Activated CD8-positive, alpha-beta memory T cell treated with anti-CD3 and anti-CD28 coated beads, Interleukin-2, amount 50 U/mL, for 1 hour (primary cell): Measurements from ENCODE around the gene TRIM15.
"Not testable (repeated sequence)": the region's sequence is repeated elsewhere in the genome, so short reads cannot be mapped to it uniquely, and the experiment has no call there.

Source experiments
- DNase-seq: peaks from one replicate; pipeline ENCODE4 v3.0.0-alpha.2; 2020; ENCODE audit errors: extremely low read depth

Gene TRIM15

GRCh38 chr6:30198166-30199084, 35.1 kb downstream of the TRIM15 start:
- no peak for DNase-seq

DNA sequence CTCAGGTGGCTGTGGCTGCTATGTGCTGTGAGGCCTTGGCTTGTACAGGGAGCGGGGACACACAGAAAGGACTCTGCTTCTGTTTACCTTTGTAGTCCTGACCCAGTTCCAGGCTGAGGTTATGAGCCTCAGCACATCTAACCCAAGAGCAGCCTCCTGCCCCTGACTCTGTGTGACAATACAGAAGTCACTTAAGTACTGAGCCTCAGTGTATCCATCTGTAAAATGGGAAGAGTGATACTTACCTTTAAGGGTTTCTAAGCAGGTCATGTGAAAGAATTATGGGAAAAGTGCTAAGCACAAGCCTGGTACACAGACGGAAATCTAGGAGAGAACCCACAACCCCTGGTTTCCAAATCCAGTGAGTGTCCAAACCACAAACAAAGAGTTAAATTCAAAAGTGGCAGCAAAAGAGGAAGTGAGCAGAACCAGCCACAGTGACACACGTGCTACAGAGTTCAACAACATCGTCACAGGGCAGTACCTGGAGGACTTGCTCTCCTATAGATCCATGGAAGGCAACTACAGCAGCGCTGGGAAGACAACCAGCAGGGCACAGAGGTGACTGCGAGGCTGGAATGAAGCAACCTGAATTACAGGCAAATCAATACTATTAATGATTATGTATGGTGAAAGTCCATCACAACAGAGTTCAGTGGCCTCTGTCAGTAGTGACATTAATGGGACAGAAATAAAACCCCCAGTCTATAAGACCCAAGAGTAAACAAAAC, 37.4 kb downstream of the TRIM15 start:
- DNase-seq: no peak

DNA sequence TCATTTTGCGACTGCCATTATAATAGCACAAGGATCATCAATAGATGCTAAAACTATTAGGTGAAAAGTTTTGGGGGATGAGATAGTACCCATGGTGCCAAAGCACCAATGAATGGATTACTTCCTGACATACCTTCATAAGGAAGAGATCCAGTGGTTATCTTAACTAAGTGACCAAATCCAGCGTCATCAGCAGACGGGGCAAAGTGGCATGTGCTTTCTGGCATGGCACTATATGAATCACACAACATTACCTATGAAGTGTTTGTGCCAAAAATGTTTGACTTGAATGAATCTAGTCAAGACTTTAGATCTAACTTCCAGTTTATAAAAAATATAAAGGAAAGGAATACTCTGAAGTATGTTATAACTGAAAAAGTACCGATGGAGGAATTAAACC, 39.0 kb downstream of the TRIM15 start:
- no peak for DNase-seq

DNA sequence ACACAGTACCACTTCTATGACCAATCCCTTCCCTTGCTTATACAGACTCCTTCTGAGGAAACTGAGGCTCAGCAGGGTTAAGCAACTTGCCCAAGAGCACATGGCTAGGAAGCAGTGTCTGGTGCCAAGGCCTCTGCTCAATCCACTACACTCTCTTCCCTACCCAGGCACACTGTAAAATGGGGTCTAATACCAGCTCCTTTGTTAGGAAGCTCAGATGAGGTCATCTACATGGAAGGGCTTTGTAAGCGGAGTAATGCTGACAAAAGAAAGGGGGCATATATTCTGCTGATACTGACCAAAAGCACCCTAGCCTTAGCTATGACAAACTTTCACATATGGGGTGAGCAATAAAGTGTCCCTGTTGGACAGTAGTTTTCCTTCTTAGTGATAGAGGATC, 40.8 kb downstream of the TRIM15 start:
- DNase-seq: no peak

DNA sequence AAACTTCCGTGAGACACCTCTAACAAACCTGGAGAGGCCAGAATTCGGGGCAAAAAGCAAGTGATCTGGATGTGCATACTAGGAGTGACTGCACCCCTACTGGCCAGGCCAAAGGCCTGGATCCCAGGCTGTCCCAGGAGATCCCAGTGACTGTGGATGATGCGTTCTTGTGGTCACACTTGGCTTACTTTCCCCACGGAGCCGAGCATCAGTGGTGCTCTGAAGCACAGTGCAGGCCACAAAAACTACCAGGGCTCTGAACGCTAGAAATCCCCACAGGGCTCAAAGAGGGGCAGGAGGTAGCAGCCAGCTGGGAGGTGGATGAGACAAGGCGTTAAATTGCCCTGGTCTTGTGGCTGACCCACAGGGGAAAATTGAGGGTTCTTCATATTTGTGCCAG, 42.8 kb downstream of the TRIM15 start:
- no peak for DNase-seq

DNA sequence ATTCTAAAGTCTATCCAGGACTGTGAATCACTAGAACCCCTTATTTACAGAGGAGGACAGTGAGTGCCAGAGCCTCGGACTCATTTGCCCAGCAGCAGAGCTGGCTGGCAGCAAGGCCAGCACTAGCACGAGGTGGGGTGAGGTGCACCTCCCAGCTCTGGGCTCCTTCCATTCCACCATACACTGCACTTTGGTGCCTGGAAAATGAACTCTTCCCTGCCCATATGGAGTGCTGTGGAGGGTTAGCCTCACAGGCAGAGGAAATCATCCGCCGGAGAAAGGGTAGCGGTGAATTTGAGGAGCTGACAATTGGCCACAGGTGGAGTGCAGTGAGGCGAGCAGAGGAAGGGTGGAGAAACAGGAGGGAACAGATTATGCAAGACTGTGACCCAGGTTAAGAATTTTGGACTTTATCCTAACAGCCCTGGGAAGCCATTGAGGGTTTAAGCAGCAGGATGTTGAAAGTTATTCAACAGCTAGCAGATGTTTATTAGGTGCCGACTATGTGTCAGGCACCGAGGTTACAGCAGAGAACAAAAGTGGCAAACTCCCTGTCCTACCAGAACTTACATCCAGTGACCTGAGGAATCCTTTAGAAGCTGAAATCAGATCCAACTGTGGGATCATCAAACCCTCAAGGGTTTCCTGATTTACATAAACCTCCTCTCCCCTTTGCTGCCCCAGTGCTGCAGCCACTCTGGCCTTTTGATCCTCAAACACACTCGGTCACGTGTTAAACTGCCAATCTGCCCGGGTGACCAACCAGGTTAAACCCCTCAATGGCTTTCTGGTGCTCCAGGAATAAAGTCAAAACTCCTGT, 43.7 kb downstream of the TRIM15 start:
- DNase-seq: no peak

DNA sequence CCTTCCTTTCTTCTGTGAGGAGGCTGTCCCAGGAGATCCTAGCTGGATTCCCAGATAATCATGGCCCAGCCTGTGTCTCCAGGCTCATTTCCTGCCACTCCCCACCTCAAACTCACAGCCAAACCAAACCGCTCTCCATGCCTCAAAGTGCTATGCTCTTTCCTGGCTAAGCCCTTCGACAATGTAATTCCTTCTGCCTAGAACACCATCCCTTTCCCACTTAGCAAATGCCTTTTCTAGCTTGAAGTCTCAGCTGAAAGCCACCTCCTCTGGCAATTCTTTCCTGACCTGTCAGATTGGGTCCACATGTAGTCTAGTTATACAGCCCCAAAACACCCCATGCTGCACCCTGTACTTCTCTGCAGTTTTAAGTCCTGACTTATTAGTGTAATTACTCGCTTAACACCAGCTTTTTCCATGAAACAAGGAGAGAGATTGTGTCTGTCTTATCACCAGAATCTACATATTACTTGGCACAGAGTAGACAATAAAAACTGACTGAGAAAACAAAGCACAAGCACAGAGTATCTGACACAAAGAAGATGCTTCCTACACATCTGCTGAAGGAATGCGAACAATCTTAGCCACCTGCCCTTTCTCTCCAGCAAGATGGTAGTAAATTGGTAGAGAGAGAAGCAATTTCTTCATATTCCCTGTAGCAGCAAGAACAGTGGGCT, 44.4 kb downstream of the TRIM15 start:
- no peak for DNase-seq

DNA sequence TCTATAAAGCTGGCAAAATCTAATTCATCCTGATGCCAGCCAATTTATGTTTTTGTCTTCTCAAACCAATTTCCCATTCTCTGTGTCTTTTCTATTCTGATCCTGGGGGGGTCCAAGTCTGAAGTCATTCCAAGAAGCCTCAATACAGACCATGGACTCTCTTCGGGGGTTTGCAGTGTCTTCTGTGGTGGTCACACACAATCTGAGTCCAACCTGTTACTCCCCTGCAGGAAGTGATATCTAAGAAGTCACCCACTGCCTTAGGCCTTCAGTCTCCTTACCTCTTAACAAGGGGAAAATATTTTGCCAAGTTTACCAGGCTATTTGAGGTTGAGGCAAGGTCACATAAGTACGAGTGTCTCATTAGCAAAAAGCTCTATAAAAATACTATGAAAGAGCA, 48.0 kb downstream of the TRIM15 start:
- DNase-seq: no peak

- no peak for DNase-seq
Measured at GRCh38 chr6:30211899-30212298, 48.6 kb downstream of the TRIM15 start.

DNA sequence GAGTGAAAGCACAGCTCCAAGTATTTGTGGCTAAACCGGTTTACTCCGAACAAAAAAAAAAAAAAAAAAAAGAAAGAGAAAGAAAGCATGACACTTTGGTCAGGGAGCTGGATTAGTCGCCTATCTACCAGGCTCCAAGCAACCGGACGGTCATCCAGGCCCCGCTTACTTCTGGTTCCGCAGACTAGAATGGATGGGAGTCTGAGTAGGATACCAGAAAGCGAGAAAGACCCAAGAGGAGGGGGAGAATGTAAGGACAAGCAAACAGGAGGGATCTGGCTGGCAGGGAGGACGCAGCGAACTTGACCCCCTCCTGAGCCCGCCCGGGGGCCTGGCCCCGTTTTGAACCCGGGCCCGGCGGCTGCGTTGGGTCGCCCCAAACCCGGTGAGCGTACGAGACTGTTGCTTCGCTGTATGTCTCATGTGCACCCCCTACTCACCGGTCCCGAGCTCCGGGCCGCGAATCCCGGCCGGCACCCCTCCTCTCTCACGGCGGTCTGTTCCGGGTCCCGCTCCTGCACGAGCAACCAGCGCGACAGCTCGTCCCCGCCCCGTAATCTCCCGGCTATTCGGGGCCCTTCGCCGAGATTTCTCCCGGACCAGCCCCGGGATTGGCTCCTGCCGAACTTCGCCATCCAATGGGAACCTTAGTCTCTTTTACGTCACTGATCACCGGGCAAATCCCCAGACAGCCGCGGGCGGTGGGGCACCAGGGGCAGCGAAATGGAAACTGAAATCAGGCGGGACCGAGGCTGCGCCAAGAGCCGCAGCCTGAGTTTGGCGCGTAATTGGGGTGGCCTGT, 49.7 kb downstream of the TRIM15 start, which contains the start of gene TRIM26:
TRIM26 (minus strand) TSS at position 542 of the 802 bp plus-strand sequence. CDS start 14,303 bp downstream, outside the sequence.
- peak; percentile 90 for DNase-seq

GRCh38 chr6:30213667-30213956, 50.3 kb downstream of the TRIM15 start:
- DNase-seq: no peak

- no peak for DNase-seq
Measured at GRCh38 chr6:30213957-30214656, 50.8 kb downstream of the TRIM15 start.

DNA sequence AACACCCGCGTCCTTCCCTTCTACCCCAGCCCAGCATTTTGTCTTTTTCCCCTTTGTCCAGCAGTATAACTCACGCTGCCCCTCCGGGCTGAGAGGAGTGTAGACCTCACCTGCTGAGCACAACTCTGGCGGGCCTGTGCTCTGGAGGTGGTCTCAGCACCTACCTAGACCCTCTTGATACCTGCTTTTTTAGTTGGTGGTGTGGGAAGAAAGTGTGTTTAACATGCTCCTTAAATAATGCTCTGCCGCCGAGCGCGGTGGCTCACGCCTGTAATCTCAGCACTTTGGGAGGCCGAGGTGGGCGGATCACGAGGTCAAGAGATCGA, 51.3 kb downstream of the TRIM15 start:
- DNase-seq: no peak

GRCh38 chr6:30216096-30216495, 52.8 kb downstream of the TRIM15 start:
- DNase-seq: no peak

GRCh38 chr6:30219244-30219643, 55.9 kb downstream of the TRIM15 start:
- DNase-seq: no peak

- DNase-seq: not testable (repeated sequence)
Measured at GRCh38 chr6:30221395-30221794, 58.0 kb downstream of the TRIM15 start.

GRCh38 chr6:30221956-30222355, 58.6 kb downstream of the TRIM15 start:
- not testable (repeated sequence) for DNase-seq
